ENCODE data around the gene ITGAX.
"Not testable (repeated sequence)": the region's sequence is repeated elsewhere in the genome, so short reads cannot be mapped to it uniquely, and the experiment has no call there.

The ITGAX gene
- 0 to 3.8 (median 0.42) reads per million in 4 donors for total RNA-seq

GRCh38 chr16:31354394-31355291 lies at the start of gene ITGAX:
Gene ITGAX (plus strand): TSS chr16:31355176. CDS start chr16:31355255, 79 bp downstream.
- DNase-seq, result peak in 1 of 5 donors; percentile 87

GRCh38 chr16:31305219-31305618 lies 49.8 kb upstream of the ITGAX start:
- DNase-seq, result no peak

- not testable (repeated sequence) for DNase-seq
Observed at GRCh38 chr16:31308381-31308780, 46.6 kb upstream of the ITGAX start.

- no peak for DNase-seq
Observed at GRCh38 chr16:31322500-31322899, 32.5 kb upstream of the ITGAX start.

- DNase-seq, result no peak
Observed at GRCh38 chr16:31323959-31324629, 30.9 kb upstream of the ITGAX start.

GRCh38 chr16:31325171-31325570 lies 29.8 kb upstream of the ITGAX start:
- DNase-seq, result no peak

- no peak for DNase-seq
Observed at GRCh38 chr16:31327646-31328225, 27.2 kb upstream of the ITGAX start.

GRCh38 chr16:31328322-31329052 lies 26.5 kb upstream of the ITGAX start:
- DNase-seq, result no peak

GRCh38 chr16:31329671-31330552 lies 25.1 kb upstream of the ITGAX start:
- no peak for DNase-seq

GRCh38 chr16:31330553-31330890 lies 24.5 kb upstream of the ITGAX start:
- DNase-seq, result no peak

GRCh38 chr16:31331141-31331764 lies 23.7 kb upstream of the ITGAX start:
- peak in 1 of 5 donors; percentile 43 for DNase-seq

GRCh38 chr16:31331807-31332301 lies 23.1 kb upstream of the ITGAX start:
- DNase-seq, result no peak

GRCh38 chr16:31332544-31332943 lies 22.4 kb upstream of the ITGAX start:
- no peak for DNase-seq

- peak in 1 of 5 donors; percentile 42 for DNase-seq
Observed at GRCh38 chr16:31333686-31334649, 21.0 kb upstream of the ITGAX start.

- no peak for DNase-seq
Observed at GRCh38 chr16:31334934-31335333, 20.0 kb upstream of the ITGAX start.

GRCh38 chr16:31335431-31335830 lies 19.5 kb upstream of the ITGAX start:
- DNase-seq, result no peak

- DNase-seq, result not testable (repeated sequence)
Observed at GRCh38 chr16:31338166-31338685, 16.8 kb upstream of the ITGAX start.

- DNase-seq, result no peak
Observed at GRCh38 chr16:31344712-31345111, 10.3 kb upstream of the ITGAX start.

GRCh38 chr16:31347445-31347844 lies 7.5 kb upstream of the ITGAX start:
- no peak for DNase-seq

- DNase-seq, result no peak
Observed at GRCh38 chr16:31348579-31348978, 6.4 kb upstream of the ITGAX start.

All from T-helper 1 cell (primary cell).